NCI-H2081 (cell line): ENCODE measurements around the gene TEX13D.
"Not testable (repeated sequence)": the region's sequence is repeated elsewhere in the genome, so short reads cannot be mapped to it uniquely, and the experiment has no call there.

Experiments
- DNase-seq, 2 experiments: peaks; one replicate each; lab custom pipeline; 2025; lab: John Stamatoyannopoulos, UW

Gene TEX13D

DNA sequence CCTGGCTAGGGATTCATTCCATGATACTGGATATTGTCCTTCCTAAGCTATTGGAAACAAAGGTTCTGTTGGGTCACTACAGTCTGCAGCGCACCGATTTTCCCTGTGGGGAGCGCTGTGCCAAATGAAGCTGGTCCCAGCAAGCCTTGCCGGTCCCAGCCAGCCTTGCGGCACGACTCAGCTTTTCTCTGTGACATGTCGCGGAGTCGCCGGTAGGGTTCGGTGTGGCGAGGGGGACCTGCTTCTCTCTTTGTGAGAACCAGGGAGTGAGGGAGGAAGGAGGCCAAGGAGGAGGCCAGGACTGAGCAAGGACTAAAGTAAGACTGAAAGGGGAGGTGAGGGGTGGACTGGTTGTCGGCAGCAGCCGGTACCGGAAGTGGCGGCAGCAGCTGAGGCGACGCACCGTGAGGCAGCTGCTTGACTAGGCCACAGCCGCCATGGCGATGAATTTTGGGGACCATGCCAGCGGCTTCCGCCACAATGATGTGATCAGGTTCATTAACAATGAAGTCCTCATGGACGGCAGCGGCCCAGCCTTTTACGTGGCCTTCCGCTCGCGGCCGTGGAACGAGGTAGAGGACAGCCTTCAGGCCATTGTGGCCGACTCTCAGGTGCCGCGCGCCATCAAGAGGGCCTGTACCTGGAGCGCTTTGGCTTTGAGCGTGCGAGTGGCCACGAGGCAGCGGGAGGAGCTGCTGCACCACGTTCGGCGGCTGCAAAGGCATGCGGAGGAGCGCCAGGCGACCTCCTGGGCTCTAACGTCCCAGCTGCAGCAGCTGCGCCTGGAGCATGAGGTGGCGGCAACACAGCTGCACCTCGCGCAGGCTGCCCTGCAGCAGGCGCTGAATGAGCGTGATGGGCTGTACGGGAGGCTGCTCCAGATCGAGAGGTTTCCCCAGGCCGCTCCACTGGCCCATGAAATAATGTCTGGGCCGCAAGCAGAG lies at the start of gene TEX13D:
Gene TEX13D, plus strand, starts transcription at position 180 of the 944 bp plus-strand sequence. Its CDS starts 258 bp downstream, at position 438.
- DNase-seq = no peak

DNA sequence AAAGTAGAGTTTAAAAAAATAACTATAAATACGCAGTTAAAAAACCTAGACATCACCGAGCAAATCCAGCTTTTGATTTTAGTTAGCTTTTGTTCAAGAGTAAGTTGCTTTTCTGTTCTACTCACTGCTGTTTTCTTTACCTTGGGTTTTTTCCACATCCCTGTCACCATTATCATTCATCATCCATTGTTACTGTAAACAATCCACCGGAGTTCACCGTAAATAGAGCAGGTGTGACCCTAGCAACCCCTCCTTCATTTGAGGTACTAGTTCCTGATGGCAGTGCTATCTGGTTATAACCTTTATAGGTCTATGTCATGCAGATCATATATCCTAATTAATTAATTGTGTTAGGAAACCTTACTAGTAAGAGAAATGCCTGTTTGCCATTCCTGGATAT lies 43.0 kb upstream of the TEX13D start:
- DNase-seq = peak; percentile 73 to 87

DNA sequence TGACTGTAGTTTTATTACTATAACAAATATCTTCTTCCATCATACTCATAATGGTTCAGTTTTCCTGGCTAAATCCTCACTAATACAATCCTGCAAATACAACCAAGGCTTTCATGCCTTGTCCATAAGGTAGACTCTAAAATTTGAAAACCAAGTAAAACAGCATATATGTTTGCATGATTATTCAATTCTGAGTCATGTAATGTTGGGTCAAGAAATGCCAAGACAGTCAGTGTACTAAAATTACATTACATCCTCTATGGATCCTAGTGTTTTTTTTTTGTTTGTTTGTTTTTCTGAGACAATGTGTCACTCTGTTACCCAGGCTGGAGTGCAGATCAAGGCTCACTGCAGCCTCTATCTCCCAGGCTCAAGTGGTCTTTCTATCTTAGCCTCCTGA lies 38.6 kb upstream of the TEX13D start:
- DNase-seq = no peak

DNA sequence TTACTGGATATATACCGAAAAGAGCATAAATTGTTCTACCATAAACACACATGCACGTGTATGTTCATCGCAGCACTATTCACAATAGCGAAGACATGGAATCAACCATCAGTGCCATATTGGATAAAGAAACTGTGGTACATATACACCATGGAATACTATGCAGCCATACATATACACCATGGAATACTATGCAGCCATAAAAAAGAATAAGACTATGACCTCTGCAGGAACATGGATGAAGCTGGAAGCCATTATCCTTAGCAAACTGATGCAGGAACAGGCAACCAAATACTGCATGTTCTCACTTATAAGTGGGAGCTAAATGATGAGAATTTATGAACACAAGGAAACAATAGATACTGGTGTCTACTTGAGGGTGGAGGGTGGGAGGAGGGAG lies 33.1 kb upstream of the TEX13D start:
- not testable (repeated sequence) for DNase-seq

DNA sequence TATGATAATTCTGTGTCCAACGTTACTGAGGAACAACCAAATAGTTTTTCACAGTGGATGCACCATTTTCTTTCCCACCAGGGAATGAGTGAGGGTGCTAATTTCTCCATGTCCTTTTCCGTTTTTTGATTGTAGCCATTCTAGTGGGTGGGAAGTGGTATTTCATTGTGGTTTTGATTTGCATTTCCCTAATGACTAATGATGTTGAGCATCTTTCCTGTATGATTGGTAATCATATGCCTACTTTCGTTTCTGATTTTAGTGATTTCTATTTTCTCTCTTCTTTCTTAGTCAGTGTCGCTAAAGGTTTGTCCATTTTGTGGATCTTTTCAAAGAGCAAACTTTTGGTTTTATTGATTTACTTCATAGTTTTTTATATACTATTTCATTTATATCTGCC lies 32.1 kb upstream of the TEX13D start:
- no peak for DNase-seq

DNA sequence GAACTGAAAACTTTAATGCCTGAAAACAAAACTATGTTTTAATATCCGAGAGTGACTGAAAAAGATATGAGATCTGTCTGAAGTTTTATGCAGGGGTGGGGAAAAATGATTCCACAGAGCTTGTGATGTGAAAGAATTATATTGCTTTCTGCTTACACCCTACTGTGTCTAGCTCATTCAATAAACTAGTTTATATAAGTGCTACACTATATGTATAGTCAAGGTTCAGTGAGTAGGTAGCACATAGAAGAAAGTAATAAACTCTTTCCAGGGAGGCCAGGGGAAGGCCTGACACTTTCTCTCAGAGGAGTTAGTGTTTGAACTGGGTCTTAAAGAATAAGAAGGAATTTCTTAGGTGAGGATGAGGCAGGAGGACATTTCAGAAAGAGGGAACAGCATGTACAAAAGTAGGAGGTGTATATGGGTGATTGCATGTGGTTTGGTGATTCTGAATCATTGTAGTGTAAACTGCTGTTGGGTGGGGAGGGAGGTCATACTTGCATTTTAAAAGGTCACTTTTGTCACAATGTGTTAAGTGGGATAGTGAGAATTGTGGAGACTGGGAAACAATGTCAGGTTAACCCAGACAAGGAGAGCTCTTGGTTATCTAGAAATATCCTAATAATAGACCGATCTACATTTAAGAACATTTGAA lies 25.1 kb upstream of the TEX13D start:
- no peak for DNase-seq

DNA sequence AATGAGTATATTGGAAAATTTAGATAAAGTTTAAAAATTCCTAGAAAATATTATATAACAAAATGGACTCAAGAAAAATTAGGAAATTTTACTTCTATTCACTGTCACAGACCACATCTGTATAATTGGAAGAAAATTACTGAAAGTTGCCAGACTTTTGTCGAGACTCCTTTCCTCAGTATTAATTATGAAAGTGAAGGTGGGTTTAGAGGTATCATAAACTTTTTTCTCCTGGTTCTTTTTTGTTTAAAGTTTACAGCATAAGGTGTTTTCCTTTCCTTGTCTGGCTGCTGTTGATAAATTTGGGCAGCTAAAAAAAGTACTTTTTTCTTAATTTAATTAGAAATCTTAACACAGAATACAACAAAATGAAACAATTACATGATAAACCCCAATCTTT lies 6.7 kb upstream of the TEX13D start:
- DNase-seq = no peak

DNA sequence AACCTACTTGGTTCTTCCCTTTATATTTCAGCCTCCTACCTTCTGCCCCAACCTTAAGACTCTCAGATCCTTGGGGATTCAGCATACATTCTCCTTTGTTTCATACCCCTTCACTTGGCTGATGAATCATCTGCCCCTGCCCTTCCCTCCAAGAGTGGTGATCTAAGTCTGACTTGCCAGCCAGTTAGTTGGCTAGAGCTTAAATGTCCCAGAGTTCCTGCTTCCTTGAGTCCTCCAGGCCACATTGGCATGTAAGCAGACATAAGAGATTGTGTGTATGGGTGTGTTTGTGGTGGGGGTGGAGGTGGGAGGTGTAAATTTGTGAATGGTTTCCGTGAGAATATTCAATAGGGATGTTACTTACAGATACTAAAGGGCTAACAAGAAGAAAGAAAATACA lies 3.7 kb upstream of the TEX13D start:
- DNase-seq = peak; percentile 50 to 54

DNA sequence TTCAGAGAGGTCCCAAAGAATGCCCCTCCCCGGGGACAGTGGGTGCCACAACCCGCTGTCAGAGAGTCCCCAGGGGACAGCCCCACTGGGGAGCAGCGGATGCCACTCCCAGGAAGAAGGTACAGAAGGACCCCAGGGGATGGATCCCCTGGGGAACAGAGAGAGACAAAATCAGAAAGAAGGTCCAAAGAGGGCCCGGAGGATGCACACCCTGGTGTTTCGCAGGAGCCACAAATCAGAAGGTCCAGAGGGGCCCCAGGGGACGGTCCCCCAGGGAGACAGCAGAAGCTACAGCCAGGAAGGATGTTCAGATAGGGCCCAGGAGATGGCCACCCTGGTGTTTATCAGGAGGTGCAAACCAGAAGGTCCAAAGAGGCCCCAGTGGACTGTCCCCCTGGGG lies 1.4 kb downstream of the TEX13D start:
- DNase-seq = no peak

DNA sequence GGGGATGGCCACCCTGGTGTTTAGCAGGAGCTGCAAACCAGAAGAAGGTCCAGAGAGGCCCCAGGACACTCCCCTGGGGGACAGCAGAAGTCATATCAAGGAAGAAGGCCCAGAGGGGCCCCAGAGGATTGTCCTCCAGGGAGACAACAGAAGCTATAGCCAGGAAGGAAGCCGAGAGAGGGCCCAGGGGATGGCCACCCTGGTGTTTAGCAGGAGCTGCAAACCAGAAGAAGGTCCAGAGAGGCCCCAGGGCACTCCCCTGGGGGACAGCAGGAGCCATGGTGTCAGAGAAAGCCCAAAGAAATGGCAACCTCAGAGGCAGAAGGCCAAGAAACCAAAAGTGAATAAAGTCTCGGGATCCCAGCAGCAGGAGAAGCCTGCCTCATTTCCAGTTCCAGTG lies 2.1 kb downstream of the TEX13D start:
- not testable (repeated sequence) for DNase-seq

DNA sequence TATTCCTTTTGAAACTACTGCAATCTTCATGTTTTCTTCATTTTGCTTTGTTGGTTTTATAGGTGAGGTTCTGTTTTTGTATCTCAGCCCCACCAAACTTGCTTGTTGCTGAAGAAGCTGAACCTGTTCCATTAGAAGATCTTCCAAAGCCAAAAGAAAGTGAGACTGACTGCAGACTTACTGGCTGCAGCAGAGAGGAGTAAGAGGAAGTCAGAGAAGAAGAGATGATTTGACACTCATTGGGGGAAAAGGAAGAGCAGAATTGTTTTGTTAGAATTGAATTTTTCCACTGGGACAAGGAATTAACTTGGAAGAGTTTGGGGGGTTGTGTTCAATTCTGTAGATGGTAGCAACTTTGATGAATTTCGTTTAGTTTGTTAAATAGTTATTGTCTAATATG lies 3.1 kb downstream of the TEX13D start:
- no peak for DNase-seq

DNA sequence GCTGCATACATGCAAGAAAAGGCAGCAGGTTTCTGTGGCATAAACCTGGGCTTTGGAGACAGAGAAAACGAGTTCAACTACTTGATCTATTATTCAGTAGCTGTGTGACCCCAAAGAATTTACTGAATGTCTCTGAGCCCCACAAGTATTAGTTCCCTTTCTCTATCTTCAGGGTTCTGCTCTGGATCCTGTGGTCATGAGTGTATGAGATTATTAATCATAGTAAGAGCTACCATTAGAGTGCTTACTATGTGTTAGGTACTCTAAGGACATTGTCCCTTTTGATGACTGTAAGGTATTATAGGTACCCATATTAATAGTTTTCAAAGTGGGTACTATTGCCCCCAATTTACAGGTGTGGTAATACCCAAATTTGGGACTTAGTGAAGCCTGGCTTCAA lies 5.5 kb downstream of the TEX13D start:
- DNase-seq = no peak

DNA sequence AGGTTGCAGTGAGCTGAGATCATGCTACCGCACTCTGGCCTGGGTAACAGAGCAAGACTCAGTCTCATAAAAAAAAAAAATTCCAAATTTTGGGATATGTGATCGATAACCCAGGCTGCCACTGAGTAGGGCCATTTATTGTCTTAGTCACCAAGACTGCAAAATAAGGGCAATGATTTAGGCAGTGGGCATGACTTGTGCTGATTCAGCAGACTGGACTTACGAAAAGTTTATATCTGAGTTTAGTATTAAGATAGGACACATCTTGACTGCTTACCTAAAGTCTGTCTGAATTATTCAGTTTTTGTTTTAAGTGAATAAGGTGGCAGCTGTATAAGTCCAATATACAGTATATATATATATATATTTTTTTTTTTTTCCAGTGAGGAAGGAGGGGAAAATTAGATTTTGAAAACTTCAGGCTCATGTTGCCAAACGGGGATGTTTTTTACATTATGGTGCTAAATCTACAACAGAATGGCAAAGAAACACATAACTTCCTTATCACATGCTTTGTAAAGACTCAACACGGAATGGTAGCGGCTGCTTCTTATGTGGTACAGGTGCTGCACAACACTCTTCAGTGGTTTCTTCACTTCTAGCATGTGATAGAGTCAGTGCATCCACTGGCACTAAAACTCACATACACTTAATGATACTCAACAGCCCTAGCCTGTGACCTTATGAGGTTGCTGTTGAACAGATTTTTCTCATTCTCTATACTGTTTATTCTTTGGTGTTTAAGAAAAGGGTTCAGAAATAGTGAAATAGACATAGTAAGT lies 6.5 kb downstream of the TEX13D start:
- no peak for DNase-seq

DNA sequence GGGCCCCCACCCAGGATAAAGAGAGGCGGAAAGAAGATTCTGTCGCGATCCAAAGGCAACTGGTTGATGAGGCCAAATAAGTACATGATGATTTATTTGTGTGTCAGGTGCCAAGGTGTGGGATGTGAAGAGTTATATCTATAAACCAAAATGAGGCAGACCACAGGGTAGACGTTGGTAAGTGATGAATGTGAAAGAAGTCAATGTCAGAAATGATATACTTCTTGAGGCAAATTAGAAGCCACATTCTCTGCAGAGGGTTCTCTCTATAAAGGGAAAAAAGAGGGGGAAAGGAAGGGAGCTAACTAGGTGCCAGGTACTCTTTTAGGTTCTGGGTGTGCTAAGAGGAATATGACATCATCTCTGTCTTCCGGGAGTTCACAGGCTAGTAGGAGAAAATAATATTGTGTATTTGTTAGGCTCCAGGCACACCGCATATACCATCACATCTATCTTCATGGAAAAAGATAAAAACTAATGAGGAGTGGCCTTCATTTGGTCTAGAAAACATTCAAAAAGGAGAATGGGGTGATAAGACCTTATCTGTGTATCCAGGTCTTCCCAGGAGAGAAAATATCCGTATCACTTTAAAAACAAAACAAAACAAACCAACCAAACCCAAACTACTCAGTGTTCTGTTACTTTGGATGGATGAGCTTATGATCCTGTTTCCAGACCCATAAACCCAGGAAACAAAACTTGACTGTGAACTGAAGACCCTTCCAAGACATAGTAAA lies 9.1 kb downstream of the TEX13D start:
- DNase-seq = no peak

DNA sequence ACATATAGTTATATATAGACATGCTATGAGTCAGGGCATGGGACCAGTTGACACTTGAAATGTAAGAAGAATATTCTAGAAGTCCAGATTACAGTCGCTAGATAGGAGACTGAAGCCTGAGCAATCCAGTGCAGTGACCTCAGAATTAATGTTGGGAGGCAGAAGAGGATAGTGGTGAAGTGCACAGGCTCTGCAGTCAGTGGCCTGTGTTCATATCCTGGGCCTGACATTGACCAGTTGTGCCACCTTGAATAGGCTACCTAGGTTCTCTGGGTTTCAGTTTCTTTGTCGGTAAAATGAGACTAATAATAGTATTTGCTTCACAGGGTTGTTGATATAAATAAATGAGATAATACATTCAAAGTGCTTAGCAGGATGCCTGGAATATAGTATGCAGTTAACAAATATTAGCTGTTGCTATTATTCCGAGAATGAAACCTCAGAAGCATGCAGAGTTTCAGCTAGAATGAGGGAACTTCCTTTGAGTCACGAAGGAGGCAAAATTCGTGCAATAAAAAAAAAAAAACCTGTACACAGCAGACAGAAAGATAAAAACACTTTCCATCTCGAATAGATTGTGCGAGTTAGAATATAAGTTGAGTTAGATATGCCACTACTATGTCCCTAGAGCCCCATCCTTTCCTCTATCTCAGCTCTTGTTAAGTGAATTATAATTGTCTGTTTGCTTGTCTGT lies 9.9 kb downstream of the TEX13D start:
- DNase-seq = no peak

DNA sequence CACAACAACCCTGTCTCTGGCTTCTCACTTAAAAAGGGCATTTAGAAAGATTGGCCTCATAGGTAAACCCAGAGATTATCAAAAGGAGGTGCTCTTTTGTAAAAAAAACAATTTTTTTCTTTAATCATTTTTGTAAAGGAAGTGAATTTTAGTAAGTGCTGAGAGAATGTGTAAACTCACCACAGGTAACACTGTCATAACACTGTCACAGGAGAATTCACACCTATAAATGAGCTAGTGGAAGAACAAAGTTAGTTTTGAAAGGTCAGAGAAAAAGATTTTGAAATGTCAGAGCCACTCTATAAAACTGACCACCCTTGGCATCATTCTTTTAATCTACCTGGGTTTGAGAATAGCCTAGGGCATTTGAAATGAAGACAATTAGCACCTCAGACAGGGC lies 10.6 kb downstream of the TEX13D start:
- DNase-seq = no peak

DNA sequence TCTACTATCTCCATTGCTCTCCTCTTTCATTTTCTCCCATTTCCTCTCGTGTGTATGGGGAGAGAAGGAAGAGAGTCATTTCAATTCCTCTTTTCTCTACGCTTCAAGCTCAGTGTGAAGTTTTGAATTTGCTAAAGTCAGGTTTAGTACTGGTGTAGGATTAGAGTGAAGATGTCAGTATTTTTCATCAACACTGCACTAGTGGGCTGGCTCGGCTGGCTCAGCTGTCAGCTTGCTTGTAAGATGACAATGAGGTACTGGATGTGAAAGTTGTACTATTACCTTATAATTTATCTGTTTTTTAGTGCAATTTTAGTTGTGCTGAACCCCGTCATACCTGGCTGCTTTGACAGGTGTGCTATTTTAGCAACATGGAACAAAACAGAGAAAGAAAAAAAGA lies 11.8 kb downstream of the TEX13D start:
- DNase-seq = no peak

DNA sequence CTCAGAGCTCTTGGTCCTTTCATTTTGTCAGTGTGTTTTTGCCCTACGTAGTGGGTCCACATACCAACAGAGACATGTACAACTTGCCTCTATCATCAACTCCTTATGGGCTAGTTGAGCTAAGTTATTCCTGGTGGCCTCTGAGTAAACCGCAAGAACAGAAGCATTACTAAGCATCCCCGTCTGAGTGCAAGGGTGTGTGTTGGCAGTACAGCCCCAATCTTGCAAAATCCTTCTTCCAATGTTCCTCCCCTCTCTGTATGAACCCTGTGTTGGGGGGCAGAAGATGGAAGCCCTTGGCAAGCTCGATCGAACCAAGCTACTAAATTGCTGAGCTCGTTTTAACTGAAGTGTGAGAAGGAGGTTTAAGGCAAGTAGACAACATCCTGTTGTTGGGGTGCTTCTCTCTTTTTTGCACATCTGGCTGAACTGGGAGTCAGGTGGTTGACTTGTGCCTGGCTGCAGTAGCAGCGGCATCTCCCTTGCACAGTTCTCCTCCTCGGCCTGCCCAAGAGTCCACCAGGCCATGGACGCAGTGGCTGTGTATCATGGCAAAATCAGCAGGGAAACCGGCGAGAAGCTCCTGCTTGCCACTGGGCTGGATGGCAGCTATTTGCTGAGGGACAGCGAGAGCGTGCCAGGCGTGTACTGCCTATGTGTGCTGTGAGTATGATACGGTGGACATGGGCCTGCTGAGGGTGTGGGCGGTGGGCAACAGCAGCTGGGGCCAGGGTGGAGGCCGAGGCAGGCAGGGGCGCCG lies 13.8 kb downstream of the TEX13D start, which contains the start of gene SH2D1A:
Gene SH2D1A, plus strand, starts transcription at position 447 of the 760 bp plus-strand sequence. Its CDS starts 80 bp downstream, at position 527.
- DNase-seq = no peak

DNA sequence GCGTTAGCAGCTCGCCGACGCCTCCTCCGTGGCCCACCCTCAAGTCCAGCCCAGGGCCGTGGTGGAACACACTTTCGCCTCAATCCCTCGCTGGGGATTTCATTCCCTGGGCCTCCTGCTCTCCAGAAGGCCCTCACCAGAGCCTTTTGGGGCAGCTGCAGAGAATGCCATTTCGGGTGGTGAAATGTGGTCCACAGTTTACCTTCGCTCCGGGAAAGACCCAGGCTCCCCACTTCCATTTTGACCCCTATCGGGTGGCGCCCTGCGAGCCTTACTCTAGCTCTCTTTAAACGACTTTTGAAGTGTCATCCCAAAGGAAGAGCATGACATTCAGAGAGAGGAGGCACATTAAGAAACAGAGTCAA lies 14.4 kb downstream of the TEX13D start:
- DNase-seq = no peak

DNA sequence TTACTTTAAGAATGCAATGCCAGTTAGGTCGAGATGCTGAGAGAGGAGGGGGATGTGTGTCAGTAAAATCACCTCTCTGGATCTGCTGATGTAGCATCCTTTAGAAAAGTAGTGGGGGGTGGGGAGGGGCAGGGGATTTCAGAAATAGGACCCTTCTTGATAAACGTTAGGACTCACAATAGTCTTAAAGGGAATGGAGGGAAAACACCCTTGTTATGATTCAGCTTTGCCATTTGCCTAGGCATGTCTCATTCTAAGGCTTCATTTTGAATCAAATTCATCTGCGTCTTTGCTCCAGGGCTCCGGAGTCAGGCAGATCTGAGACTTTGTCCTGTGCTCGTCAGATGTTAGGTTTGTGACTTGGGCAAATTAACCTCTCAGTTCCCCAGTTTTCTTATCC lies 14.8 kb downstream of the TEX13D start:
- DNase-seq = no peak
